PC-3 (cell line): ENCODE measurements around the gene ATXN7L1. TPM values are rescaled to one million over a fixed set of nuclear protein-coding genes. Genes with fewer than 3 reads are reported as not detected.

Experiments used
- ATAC-seq: fragments of 200-7000 bp; cut with Tn5 transposase; 2 replicates; pipeline ENCODE4 v1.9.1; 2020; ENCODE audit warnings: mild to moderate bottlenecking, moderate library complexity
- BruUV-seq: library from RNA; stranded (reverse); fragments of 400-500 nt; replicated peaks from 2 replicates; lab custom pipeline; 2021; lab: Mats Ljungman, UMichigan
- CTCF ChIA-PET: fragments of 300-600 bp; sonication (Branson Sonifier 250); formaldehyde crosslinking; loops from one replicate; lab custom pipeline; 2022; ENCODE audit warnings: antibody characterized with exemption; lab: Charles Lee
- POLR2A ChIA-PET: fragments of 300-600 bp; sonication (Branson Sonifier 250); formaldehyde crosslinking; loops from one replicate; lab custom pipeline; 2022; ENCODE audit warnings: antibody characterized with exemption; ENCODE audit not compliant: unreplicated experiment; lab: Charles Lee
- DNase-seq: peaks from one replicate; pipeline ENCODE4 v3.0.0-alpha.2; 2015
- H2AFZ ChIP-seq: fragments of 300-600 bp; sonication (generic); 2 replicates; pipeline ENCODE4 v1.6.0; 2016; ENCODE audit warnings: antibody characterized with exemption, low read length
- H3F3A ChIP-seq: fragments of 300-600 bp; sonication (generic); one replicate; pipeline ENCODE4 v1.6.0; 2017; ENCODE audit warnings: antibody characterized with exemption, low read length, control low read depth, mild to moderate bottlenecking; ENCODE audit not compliant: unreplicated experiment
- H3K27ac ChIP-seq: fragments of 300-600 bp; sonication (generic); 2 replicates; pipeline ENCODE4 v1.5.1; 2016; ENCODE audit warnings: mild to moderate bottlenecking, low read length
- H3K27me3 ChIP-seq: fragments of 300-600 bp; sonication (generic); 2 replicates; pipeline ENCODE4 v1.6.1; 2016; ENCODE audit warnings: low read length, mixed read lengths
- H3K36me3 ChIP-seq: fragments of 300-600 bp; sonication (generic); 2 replicates; pipeline ENCODE4 v1.6.1; 2016; ENCODE audit warnings: low read depth, mixed run types, low read length, mixed read lengths
- H3K4me1 ChIP-seq: fragments of 300-600 bp; sonication (generic); 2 replicates; pipeline ENCODE4 v1.5.1; 2016; ENCODE audit warnings: low read length; ENCODE audit not compliant: insufficient read depth
- H3K4me2 ChIP-seq: fragments of 300-600 bp; sonication (generic); 2 replicates; pipeline ENCODE4 v1.6.0; 2016; ENCODE audit warnings: low read length
- H3K4me3 ChIP-seq: fragments of 300-600 bp; sonication (generic); 2 replicates; pipeline ENCODE4 v1.5.1; 2016; ENCODE audit warnings: mild to moderate bottlenecking, low read length, mixed read lengths
- H3K79me2 ChIP-seq: fragments of 300-600 bp; sonication (generic); 2 replicates; pipeline ENCODE4 v1.6.1; 2017; ENCODE audit warnings: low read length, mixed read lengths
- H3K9ac ChIP-seq: fragments of 300-600 bp; sonication (generic); 2 replicates; pipeline ENCODE4 v1.6.0; 2016; ENCODE audit warnings: mild to moderate bottlenecking, low read length
- H3K9me2 ChIP-seq: fragments of 300-600 bp; sonication (generic); replicated peaks from 2 replicates; pipeline ENCODE4 v1.6.1; 2016; ENCODE audit warnings: mixed run types, low read length, mixed read lengths
- H3K9me3 ChIP-seq: fragments of 300-600 bp; sonication (generic); 2 replicates; pipeline ENCODE4 v1.6.1; 2016; ENCODE audit warnings: low read length, mixed read lengths
- H4K20me1 ChIP-seq: fragments of 300-600 bp; sonication (generic); 2 replicates; pipeline ENCODE4 v1.6.1; 2016; ENCODE audit warnings: low read length, mixed read lengths
- EZH2 ChIP-seq: fragments of 300-600 bp; sonication (generic); IDR thresholded peaks from one replicate; pipeline ENCODE4 v1.6.1; 2017; ENCODE audit warnings: antibody characterized with exemption, mild to moderate bottlenecking, low read length; ENCODE audit not compliant: unreplicated experiment
- EZH2phosphoT487 ChIP-seq: fragments of 300-600 bp; sonication (generic); IDR thresholded peaks from 2 replicates; pipeline ENCODE4 v1.6.1; 2018; ENCODE audit warnings: mild to moderate bottlenecking, antibody characterized with exemption, low read length, borderline replicate concordance
- intact Hi-C: fragments of 100-400 bp; cut with micrococcal nuclease; formaldehyde crosslinking; loops from 2 replicates; pipeline ENCODE4 v1.9.0; 2023
- total RNA-seq: library from RNA; depleted of rRNA; stranded (reverse); fragments of >200 nt; gene quantifications from 2 replicates; pipeline ENCODE4 v1.2.3, GENCODE V29; 2014
- TF ChIP-seq, protein P1 (sequence below): fragments of 300-600 bp; sonication (generic); conservative IDR thresholded peaks from 2 replicates; pipeline ENCODE4 v1.5.1; 2017; ENCODE audit warnings: antibody characterized with exemption, low read depth, mild to moderate bottlenecking, low read length

The ATXN7L1 gene
- total RNA-seq, 1 experiment from 2014 or later, result 16.0 TPM

GRCh38 chr7:105837765-105838626 lies 38.4 kb downstream of the ATXN7L1 start:
- no peak overlapping the region for H3K4me2 ChIP-seq
- H3F3A ChIP-seq, result no peaks in the 10 kb centered on the region
- no peak overlapping the region for H3K4me3 ChIP-seq
- no peak overlapping the region for H2AFZ ChIP-seq
- intact Hi-C loops, result no loop called here
- BruUV-seq, result no TSS peak
- H3K27ac ChIP-seq, result no peak overlapping the region
- TF ChIP-seq, protein P1, sequence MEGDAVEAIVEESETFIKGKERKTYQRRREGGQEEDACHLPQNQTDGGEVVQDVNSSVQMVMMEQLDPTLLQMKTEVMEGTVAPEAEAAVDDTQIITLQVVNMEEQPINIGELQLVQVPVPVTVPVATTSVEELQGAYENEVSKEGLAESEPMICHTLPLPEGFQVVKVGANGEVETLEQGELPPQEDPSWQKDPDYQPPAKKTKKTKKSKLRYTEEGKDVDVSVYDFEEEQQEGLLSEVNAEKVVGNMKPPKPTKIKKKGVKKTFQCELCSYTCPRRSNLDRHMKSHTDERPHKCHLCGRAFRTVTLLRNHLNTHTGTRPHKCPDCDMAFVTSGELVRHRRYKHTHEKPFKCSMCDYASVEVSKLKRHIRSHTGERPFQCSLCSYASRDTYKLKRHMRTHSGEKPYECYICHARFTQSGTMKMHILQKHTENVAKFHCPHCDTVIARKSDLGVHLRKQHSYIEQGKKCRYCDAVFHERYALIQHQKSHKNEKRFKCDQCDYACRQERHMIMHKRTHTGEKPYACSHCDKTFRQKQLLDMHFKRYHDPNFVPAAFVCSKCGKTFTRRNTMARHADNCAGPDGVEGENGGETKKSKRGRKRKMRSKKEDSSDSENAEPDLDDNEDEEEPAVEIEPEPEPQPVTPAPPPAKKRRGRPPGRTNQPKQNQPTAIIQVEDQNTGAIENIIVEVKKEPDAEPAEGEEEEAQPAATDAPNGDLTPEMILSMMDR, result no peak
- TF ChIP-seq EZH2, result no peak
- TF ChIP-seq EZH2phosphoT487, result no peak
- ATAC-seq (no peak), DNase-seq (no peak)
- no peaks in the 10 kb centered on the region for H3K9me3 ChIP-seq
- H3K79me2 ChIP-seq, result no peaks in the 10 kb centered on the region
- POLR2A ChIA-PET, result no interaction called here
- no peak overlapping the region for H3K9ac ChIP-seq
- no peaks in the 10 kb centered on the region for H3K9me2 ChIP-seq
- H4K20me1 ChIP-seq, result no peaks in the 10 kb centered on the region
- no peaks in the 10 kb centered on the region for H3K27me3 ChIP-seq
- CTCF ChIA-PET, result no interaction called here
- H3K4me1 ChIP-seq, result no peaks in the 10 kb centered on the region
- H3K36me3 ChIP-seq, result no peaks in the 10 kb centered on the region

DNA sequence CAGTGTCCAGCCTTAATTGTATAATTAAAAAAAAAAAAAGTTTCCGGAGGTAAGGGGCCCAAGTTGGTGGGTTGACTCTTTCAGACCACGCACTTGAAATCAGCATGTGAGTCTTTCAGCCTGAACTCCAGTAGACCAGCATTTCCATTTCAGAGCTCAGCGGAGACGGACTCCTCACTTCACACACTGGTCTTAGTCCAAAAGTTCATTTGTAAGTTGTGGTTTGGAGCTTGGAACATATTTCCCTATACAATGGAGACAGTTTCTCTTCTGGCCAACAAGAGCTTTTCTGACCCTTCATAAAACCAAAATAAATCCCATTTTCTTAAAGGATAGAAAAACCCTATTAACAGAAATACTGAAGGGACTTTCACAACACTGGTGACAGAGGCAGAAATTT lies 41.0 kb downstream of the ATXN7L1 start:
- Histone ChIP-seq H3K9ac (no peak overlapping the region), H3K4me1 (peaks cover 16% of the 10 kb centered on the region), H3K4me2 (no peak overlapping the region), H2AFZ (no peak overlapping the region), H3K9me2 (no peaks in the 10 kb centered on the region), H3F3A (no peaks in the 10 kb centered on the region), H3K27ac (no peak overlapping the region), H3K79me2 (no peaks in the 10 kb centered on the region), H3K27me3 (no peaks in the 10 kb centered on the region), H3K4me3 (no peak overlapping the region), H3K9me3 (no peaks in the 10 kb centered on the region), H4K20me1 (no peaks in the 10 kb centered on the region), H3K36me3 (no peaks in the 10 kb centered on the region)
- BruUV-seq, result no TSS peak
- POLR2A ChIA-PET, result no interaction called here
- ATAC-seq, result no peak
- TF ChIP-seq EZH2phosphoT487, result no peak
- TF ChIP-seq, protein P1, result no peak
- no peak for TF ChIP-seq EZH2
- intact Hi-C loops, result no loop called here
- no peak for DNase-seq
- CTCF ChIA-PET, result interaction anchor here (0.7 kb wide), 1 partner anchor 185 kb away, joined by 3 read pairs; no protein-coding TSS in a partner anchor
